Sigmoid colon (tissue), 7 donors: Measurements from ENCODE around the gene GDF15. TPM values are rescaled to one million over a fixed set of nuclear protein-coding genes. Genes with fewer than 3 reads are reported as not detected.
"Not testable (repeated sequence)": the region's sequence is repeated elsewhere in the genome, so short reads cannot be mapped to it uniquely, and the experiment has no call there.

Experiments
- DNase-seq: peaks from one replicate; pipeline ENCODE4 v3.0.0-alpha.2; 2019
- H3K27ac ChIP-seq, 4 donors: fragments of 200-600 bp; sonication (generic); one replicate each; pipeline ENCODE4 v1.5.1; 2016 to 2019; ENCODE audit warnings: mild to moderate bottlenecking in 1 of 4
- H3K27me3 ChIP-seq, 3 donors: fragments of 200-600 bp; sonication (generic); one replicate each; pipeline ENCODE4 v1.5.1; 2019; ENCODE audit warnings: mild to moderate bottlenecking in 1 of 3
- H3K36me3 ChIP-seq, 4 donors: fragments of 200-600 bp; sonication (generic); one replicate each; pipeline ENCODE4 v1.5.1; 2016 to 2019
- H3K4me1 ChIP-seq, 4 donors: fragments of 200-600 bp; sonication (generic); one replicate each; pipeline ENCODE4 v1.5.1; 2017 to 2019
- H3K4me3 ChIP-seq, 4 donors: fragments of 200-600 bp; sonication (generic); one replicate each; pipeline ENCODE4 v1.5.1; 2017 to 2019; ENCODE audit warnings: mild to moderate bottlenecking in 2 of 4, moderate library complexity in 1 of 4
- H3K9me3 ChIP-seq, 4 donors: fragments of 200-600 bp in 3 of 4; sonication (generic) in 3 of 4; one replicate each; pipeline versions ENCODE4 v1.5.1 to v1.6.1; 2013 to 2019
- EP300 ChIP-seq, 4 donors: sonication (generic); formaldehyde crosslinking; IDR thresholded peaks; one replicate each; pipeline ENCODE4 v1.6.1; 2017; ENCODE audit warnings: antibody characterized with exemption in 4 of 4
- POLR2A ChIP-seq, 2 donors: fragments of 450-650 bp; IDR thresholded peaks; one replicate each; pipeline ENCODE4 v1.6.1; 2016; ENCODE audit warnings: antibody characterized with exemption in 2 of 2, mild to moderate bottlenecking in 2 of 2, moderate library complexity in 2 of 2
- POLR2AphosphoS5 ChIP-seq, 4 donors: sonication (generic); formaldehyde crosslinking; IDR thresholded peaks; one replicate each; pipeline ENCODE4 v1.6.1; 2017; ENCODE audit warnings: antibody characterized with exemption in 4 of 4
- WGBS, 2 donors: extraction: QIAGEN DNeasy Blood & Tissue Kit; methylation state at CpG; one replicate each; pipeline ENCODE4 v1.1.7; 2013; 5-methylcytosine and 5-hydroxymethylcytosine counted together
- intact Hi-C: fragments of 100-400 bp; cut with DNase I; formaldehyde crosslinking; loops from one replicate; pipeline ENCODE4 v1.15.1; 2023
- polyA plus RNA-seq, 3 donors: library from polyadenylated mRNA; stranded (reverse); fragments of 200-250 nt; gene quantifications; one replicate each; pipeline ENCODE4 v1.2.3, GENCODE V29; 2013
- total RNA-seq, 4 donors: library from RNA; depleted of rRNA; stranded (reverse); fragments of >200 nt; gene quantifications; one replicate each; pipeline ENCODE4 v1.1.0, GENCODE V29; 2016
- TF ChIP-seq, protein P1 (sequence below), 4 experiments: fragments of 450-650 bp in 3 of 4; fragments of 200-600 bp in 1 of 4; IDR thresholded peaks; one replicate each; pipeline ENCODE4 v1.5.1; 2016 to 2019; ENCODE audit warnings: antibody characterized with exemption in 4 of 4, mild to moderate bottlenecking in 3 of 4, moderate library complexity in 2 of 4
- donor health status: healthy with polysubstance abuse.
- donor health status: Bipolar disorder and iron deficiency.
- donor health status: healthy.

Gene GDF15
- total and polyA plus RNA-seq, 7 donors: 1.1 to 79.7 (median 7.2) TPM

GRCh38 chr19:18399008-18399407 is 13.1 kb downstream of the GDF15 start:
- no peak for DNase-seq
- Histone ChIP-seq H3K27ac (no peak overlapping the region), H3K9me3 (no peaks in the 10 kb centered on the region), H3K36me3 (no peaks in the 10 kb centered on the region), H3K4me3 (no peak overlapping the region), H3K27me3 (peaks cover 10 to 25% (median 19%) of the 10 kb centered on the region in 3 donors), H3K4me1 (peaks cover 0 to 10% (median 0%) of the 10 kb centered on the region in 4 donors)
- 18 to 50% methylated on average over 6 of the region's 6 CpGs for WGBS, 2 donors
- TF ChIP-seq POLR2AphosphoS5 (IDR thresholded peaks at IDR 0.05) (peak in 2 of 4 donors; percentile 15 to 18), EP300 (IDR thresholded peaks at IDR 0.05) (no peak), POLR2A (IDR thresholded peaks at IDR 0.05) (no peak)
- TF ChIP-seq, protein P1, sequence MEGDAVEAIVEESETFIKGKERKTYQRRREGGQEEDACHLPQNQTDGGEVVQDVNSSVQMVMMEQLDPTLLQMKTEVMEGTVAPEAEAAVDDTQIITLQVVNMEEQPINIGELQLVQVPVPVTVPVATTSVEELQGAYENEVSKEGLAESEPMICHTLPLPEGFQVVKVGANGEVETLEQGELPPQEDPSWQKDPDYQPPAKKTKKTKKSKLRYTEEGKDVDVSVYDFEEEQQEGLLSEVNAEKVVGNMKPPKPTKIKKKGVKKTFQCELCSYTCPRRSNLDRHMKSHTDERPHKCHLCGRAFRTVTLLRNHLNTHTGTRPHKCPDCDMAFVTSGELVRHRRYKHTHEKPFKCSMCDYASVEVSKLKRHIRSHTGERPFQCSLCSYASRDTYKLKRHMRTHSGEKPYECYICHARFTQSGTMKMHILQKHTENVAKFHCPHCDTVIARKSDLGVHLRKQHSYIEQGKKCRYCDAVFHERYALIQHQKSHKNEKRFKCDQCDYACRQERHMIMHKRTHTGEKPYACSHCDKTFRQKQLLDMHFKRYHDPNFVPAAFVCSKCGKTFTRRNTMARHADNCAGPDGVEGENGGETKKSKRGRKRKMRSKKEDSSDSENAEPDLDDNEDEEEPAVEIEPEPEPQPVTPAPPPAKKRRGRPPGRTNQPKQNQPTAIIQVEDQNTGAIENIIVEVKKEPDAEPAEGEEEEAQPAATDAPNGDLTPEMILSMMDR (IDR thresholded peaks at IDR 0.05): no peak
- intact Hi-C loops: no loop called here

DNA sequence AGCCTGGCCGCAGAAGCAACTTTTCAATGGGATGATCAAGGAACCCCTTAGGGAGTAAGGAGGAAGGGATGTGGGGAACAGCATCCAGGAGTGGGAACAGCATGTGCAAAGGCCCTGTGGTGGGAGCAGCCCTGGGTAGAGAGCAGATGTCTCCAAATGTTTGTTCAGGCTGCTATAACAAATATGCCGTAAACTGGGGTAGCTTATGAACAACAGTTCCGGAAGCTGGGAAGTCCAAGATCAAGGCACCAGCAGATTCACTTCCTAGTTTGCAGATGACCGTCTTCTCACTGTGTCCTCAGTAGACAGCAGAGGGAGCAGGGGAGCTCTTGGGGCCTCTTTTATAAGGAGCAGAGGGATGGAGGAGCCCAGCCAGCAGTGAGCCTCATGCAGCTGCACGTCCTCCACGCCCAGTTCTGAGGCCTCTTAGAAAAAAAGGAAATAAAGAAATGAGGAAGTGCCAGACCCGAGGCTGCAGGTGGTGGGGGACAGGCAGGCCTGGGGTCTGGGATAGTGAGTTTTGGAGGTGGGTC is 15.7 kb downstream of the GDF15 start:
- whole genome bisulfite sequencing, 2 donors: 18 to 32% methylated on average over 7 of the region's 7 CpGs
- no peak for TF ChIP-seq POLR2A (IDR thresholded peaks at IDR 0.05)
- TF ChIP-seq, protein P1 (IDR thresholded peaks at IDR 0.05): peak in 1 of 4 experiments; percentile 17
- TF ChIP-seq POLR2AphosphoS5 (IDR thresholded peaks at IDR 0.05): peak in 2 of 4 donors; percentile 5 to 19
- no peak for TF ChIP-seq EP300 (IDR thresholded peaks at IDR 0.05)
- no peaks in the 10 kb centered on the region for H3K9me3 ChIP-seq
- no peaks in the 10 kb centered on the region for H3K36me3 ChIP-seq
- peaks cover 8 to 17% (median 11%) of the 10 kb centered on the region in 3 donors for H3K27me3 ChIP-seq
- intact Hi-C loops: no loop called here
- peaks cover 0 to 10% (median 0%) of the 10 kb centered on the region in 4 donors for H3K4me1 ChIP-seq
- DNase-seq: peak; percentile 84
- H3K4me3 ChIP-seq: no peak overlapping the region
- peak overlapping the region in 3 of 4 donors; percentile 27 to 47 (median 39) for H3K27ac ChIP-seq

GRCh38 chr19:18402455-18403248 is 16.7 kb downstream of the GDF15 start:
- 13 to 41% methylated on average over 18 of the region's 18 CpGs for WGBS, 2 donors
- H3K36me3 ChIP-seq, DNase-seq, H3K4me3 ChIP-seq, H3K9me3 ChIP-seq, H3K4me1 ChIP-seq, intact Hi-C loops, H3K27me3 ChIP-seq: not testable (repeated sequence)
- peak overlapping the region; percentile 20 to 47 (median 33) for H3K27ac ChIP-seq

GRCh38 chr19:18405754-18406153 is 19.8 kb downstream of the GDF15 start:
- H3K4me3 ChIP-seq, intact Hi-C loops, H3K27me3 ChIP-seq, H3K27ac ChIP-seq, DNase-seq, H3K4me1 ChIP-seq, H3K9me3 ChIP-seq, H3K36me3 ChIP-seq: not testable (repeated sequence)
- WGBS, 2 donors: 88 to 91% methylated on average over 11 of the region's 11 CpGs

- Histone ChIP-seq H3K4me3 (no peak overlapping the region), H3K9me3 (no peaks in the 10 kb centered on the region), H3K36me3 (no peaks in the 10 kb centered on the region), H3K4me1 (no peaks in the 10 kb centered on the region), H3K27me3 (no peaks in the 10 kb centered on the region), H3K27ac (no peak overlapping the region)
- intact Hi-C loops: no loop called here
- no peak for DNase-seq
- 95 to 98% methylated on average over 9 of the region's 9 CpGs for WGBS, 2 donors
- no peak for TF ChIP-seq EP300 (IDR thresholded peaks at IDR 0.05)
- TF ChIP-seq POLR2AphosphoS5 (IDR thresholded peaks at IDR 0.05): no peak
- TF ChIP-seq, protein P1 (IDR thresholded peaks at IDR 0.05): no peak
- TF ChIP-seq POLR2A (IDR thresholded peaks at IDR 0.05): no peak
These were observed 20.8 kb downstream of the GDF15 start for GRCh38 chr19:18406749-18407148.
